Measurements from ENCODE around the gene EID3.
A peak's percentile ranks its signal among the peaks of the same experiment; 100 is the strongest.
"Not testable (repeated sequence)": the region's sequence is repeated elsewhere in the genome, so short reads cannot be mapped to it uniquely, and the experiment has no call there.

Gene EID3

DNA sequence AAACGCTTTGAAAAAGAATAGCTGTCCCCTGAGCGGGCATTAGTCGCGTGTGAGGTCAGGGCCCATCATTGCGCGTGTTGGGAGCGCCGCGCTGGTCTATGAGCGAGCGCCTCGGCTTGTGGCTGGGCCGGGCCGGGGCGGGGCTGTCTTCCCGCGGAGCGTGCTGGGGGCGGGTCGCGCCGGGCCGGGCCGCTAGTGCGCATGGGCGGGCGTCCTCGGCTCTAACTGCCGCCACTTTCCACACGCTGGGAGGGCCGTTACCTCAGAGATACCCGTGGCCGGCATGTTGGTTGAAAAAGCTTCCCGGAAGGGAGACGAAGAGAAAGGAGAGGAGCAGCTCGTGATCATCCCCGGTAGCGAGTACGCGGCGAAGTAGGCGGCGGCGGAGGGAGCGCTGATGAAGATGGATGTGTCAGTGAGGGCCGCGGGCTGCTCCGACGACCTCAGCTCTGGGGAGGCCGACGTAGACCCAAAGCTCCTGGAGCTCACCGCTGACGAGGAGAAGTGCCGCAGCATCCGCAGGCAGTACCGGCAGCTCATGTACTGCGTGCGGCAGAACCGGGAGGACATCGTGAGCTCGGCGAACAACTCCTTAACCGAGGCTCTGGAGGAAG lies at the start of gene EID3:
Gene EID3, plus strand, starts transcription at position 202 of the 614 bp plus-strand sequence. Its CDS starts 196 bp downstream, at position 398.
- Histone ChIP-seq H3K36me3 (ENCODE audit: control insufficient read depth in 2 of 2, insufficient read depth in 2 of 2, low read length in 2 of 2) (peaks cover 2 to 4% of the 10 kb centered on the region in 2 donors), H3K9me3 (ENCODE audit: control insufficient read depth in 2 of 2, low read length in 2 of 2) (no peaks in the 10 kb centered on the region), H3K27me3 (ENCODE audit: control insufficient read depth in 2 of 2, insufficient read depth in 2 of 2, low read length in 2 of 2) (no peaks in the 10 kb centered on the region), H3K4me1 (ENCODE audit: control insufficient read depth in 2 of 2, insufficient read depth in 2 of 2, low read length in 2 of 2) (peaks cover 6 to 11% of the 10 kb centered on the region in 2 donors), H3K4me3 (ENCODE audit: low read length in 2 of 2) (peak within 1 kb of the TSS; percentile 67 to 73), H3K27ac (ENCODE audit: low read depth in 2 of 2, low read length in 2 of 2) (peak within 1 kb of the TSS; percentile 52 to 78), H3K9ac (ENCODE audit: low read depth in 1 of 2, low read length in 2 of 2) (peak within 1 kb of the TSS; percentile 61)

- Histone ChIP-seq H3K27me3 (ENCODE audit: control insufficient read depth in 2 of 2, insufficient read depth in 2 of 2, low read length in 2 of 2) (no peaks in the 10 kb centered on the region), H3K27ac (ENCODE audit: low read depth in 2 of 2, low read length in 2 of 2) (no peak overlapping the region), H3K9me3 (ENCODE audit: control insufficient read depth in 2 of 2, low read length in 2 of 2) (no peaks in the 10 kb centered on the region), H3K36me3 (ENCODE audit: control insufficient read depth in 2 of 2, insufficient read depth in 2 of 2, low read length in 2 of 2) (no peaks in the 10 kb centered on the region), H3K9ac (ENCODE audit: low read depth in 1 of 2, low read length in 2 of 2) (no peak overlapping the region), H3K4me1 (ENCODE audit: control insufficient read depth in 2 of 2, insufficient read depth in 2 of 2, low read length in 2 of 2) (no peaks in the 10 kb centered on the region), H3K4me3 (ENCODE audit: low read length in 2 of 2) (no peak overlapping the region)
Measured at GRCh38 chr12:104257913-104258472, 45.5 kb upstream of the EID3 start.

DNA sequence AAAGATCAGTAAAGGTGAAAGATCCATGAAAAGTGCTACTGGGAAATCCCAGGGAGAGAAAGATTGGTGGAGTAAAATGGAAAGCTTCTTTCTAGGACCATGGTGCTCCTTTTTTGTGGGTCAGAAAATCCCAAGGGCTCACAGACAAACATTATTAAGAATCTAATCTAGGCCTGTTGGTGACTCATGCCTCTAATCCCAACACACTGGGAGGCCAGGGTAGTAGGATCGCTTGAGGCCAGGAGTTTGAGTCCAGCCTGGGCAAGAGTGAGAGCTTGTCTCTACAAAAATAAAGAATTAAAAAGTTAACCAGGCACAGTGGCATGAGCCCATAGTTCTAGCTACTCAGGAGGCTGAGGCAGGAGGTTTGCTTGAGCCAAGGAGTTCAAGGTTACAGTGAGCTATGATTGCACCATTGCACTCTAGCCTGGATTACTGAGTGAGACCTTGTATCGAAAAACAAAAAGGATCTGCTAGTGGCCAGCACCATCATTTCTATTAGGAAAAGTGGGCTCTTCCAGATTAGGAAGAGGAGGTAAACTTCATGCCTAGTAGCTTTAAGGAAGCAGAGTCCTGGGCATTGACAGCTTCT lies 45.0 kb upstream of the EID3 start:
- Histone ChIP-seq H3K36me3 (ENCODE audit: control insufficient read depth in 2 of 2, insufficient read depth in 2 of 2, low read length in 2 of 2) (no peaks in the 10 kb centered on the region), H3K9ac (ENCODE audit: low read depth in 1 of 2, low read length in 2 of 2) (no peak overlapping the region), H3K27ac (ENCODE audit: low read depth in 2 of 2, low read length in 2 of 2) (no peak overlapping the region), H3K4me1 (ENCODE audit: control insufficient read depth in 2 of 2, insufficient read depth in 2 of 2, low read length in 2 of 2) (no peaks in the 10 kb centered on the region), H3K27me3 (ENCODE audit: control insufficient read depth in 2 of 2, insufficient read depth in 2 of 2, low read length in 2 of 2) (no peaks in the 10 kb centered on the region), H3K4me3 (ENCODE audit: low read length in 2 of 2) (no peak overlapping the region), H3K9me3 (ENCODE audit: control insufficient read depth in 2 of 2, low read length in 2 of 2) (no peaks in the 10 kb centered on the region)

- H3K27ac ChIP-seq (ENCODE audit: low read depth in 2 of 2, low read length in 2 of 2): no peak overlapping the region
- H3K27me3 ChIP-seq (ENCODE audit: control insufficient read depth in 2 of 2, insufficient read depth in 2 of 2, low read length in 2 of 2): no peaks in the 10 kb centered on the region
- no peaks in the 10 kb centered on the region for H3K4me1 ChIP-seq (ENCODE audit: control insufficient read depth in 2 of 2, insufficient read depth in 2 of 2, low read length in 2 of 2)
- H3K9ac ChIP-seq (ENCODE audit: low read depth in 1 of 2, low read length in 2 of 2): no peak overlapping the region
- H3K4me3 ChIP-seq (ENCODE audit: low read length in 2 of 2): no peak overlapping the region
- H3K36me3 ChIP-seq (ENCODE audit: control insufficient read depth in 2 of 2, insufficient read depth in 2 of 2, low read length in 2 of 2): no peaks in the 10 kb centered on the region
- H3K9me3 ChIP-seq (ENCODE audit: control insufficient read depth in 2 of 2, low read length in 2 of 2): no peaks in the 10 kb centered on the region
Measured at GRCh38 chr12:104263026-104263425, 40.5 kb upstream of the EID3 start.

DNA sequence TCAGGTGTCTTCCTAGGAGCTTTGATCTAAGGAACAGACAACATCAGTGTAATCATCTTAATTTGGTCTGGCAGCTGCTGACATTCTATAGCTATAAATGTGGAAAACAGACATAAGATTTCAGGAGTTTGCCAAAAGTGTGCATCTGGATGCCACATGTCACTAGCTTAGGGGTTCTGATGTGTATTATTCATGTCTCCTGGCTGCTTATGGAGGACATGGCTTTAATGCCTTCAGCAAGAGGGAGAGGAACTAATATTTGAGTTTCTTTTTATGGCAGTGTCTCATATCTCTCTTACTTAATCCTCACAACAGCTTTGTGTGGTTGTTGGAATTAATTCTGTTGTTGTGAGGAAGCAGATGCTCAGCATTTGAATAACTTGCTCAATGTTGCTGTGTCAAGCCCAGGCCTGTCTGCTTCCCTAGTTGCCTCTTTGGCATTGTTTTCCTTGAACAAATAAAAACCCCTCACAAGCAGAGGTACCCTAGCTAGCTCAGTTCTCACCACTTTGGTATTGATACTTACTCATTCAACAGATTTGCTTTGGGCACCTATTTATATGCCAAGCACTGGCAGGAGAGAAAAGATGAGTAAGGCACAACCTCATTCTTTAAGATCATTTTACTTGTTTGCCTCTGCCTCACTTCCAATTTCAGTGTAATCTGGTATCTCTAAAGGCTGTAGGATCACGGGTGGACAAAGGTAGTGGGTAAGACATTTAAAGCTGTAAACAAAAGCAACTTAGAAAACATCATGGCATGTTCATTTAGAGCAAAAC lies 39.8 kb upstream of the EID3 start:
- Histone ChIP-seq H3K27me3 (ENCODE audit: control insufficient read depth in 2 of 2, insufficient read depth in 2 of 2, low read length in 2 of 2) (no peaks in the 10 kb centered on the region), H3K9ac (ENCODE audit: low read depth in 1 of 2, low read length in 2 of 2) (no peak overlapping the region), H3K4me3 (ENCODE audit: low read length in 2 of 2) (no peak overlapping the region), H3K9me3 (ENCODE audit: control insufficient read depth in 2 of 2, low read length in 2 of 2) (no peaks in the 10 kb centered on the region), H3K4me1 (ENCODE audit: control insufficient read depth in 2 of 2, insufficient read depth in 2 of 2, low read length in 2 of 2) (no peaks in the 10 kb centered on the region), H3K27ac (ENCODE audit: low read depth in 2 of 2, low read length in 2 of 2) (no peak overlapping the region), H3K36me3 (ENCODE audit: control insufficient read depth in 2 of 2, insufficient read depth in 2 of 2, low read length in 2 of 2) (no peaks in the 10 kb centered on the region)

- H3K27ac ChIP-seq (ENCODE audit: low read depth in 2 of 2, low read length in 2 of 2); H3K27me3 ChIP-seq (ENCODE audit: control insufficient read depth in 2 of 2, insufficient read depth in 2 of 2, low read length in 2 of 2); H3K9me3 ChIP-seq (ENCODE audit: control insufficient read depth in 2 of 2, low read length in 2 of 2); H3K4me1 ChIP-seq (ENCODE audit: control insufficient read depth in 2 of 2, insufficient read depth in 2 of 2, low read length in 2 of 2); H3K36me3 ChIP-seq (ENCODE audit: control insufficient read depth in 2 of 2, insufficient read depth in 2 of 2, low read length in 2 of 2); H3K4me3 ChIP-seq (ENCODE audit: low read length in 2 of 2); H3K9ac ChIP-seq (ENCODE audit: low read depth in 1 of 2, low read length in 2 of 2): not testable (repeated sequence)
Measured at GRCh38 chr12:104265436-104265835, 38.1 kb upstream of the EID3 start.

GRCh38 chr12:104272938-104273337 lies 30.6 kb upstream of the EID3 start:
- Histone ChIP-seq H3K27ac (ENCODE audit: low read depth in 2 of 2, low read length in 2 of 2) (no peak overlapping the region), H3K9me3 (ENCODE audit: control insufficient read depth in 2 of 2, low read length in 2 of 2) (no peaks in the 10 kb centered on the region), H3K4me3 (ENCODE audit: low read length in 2 of 2) (no peak overlapping the region), H3K4me1 (ENCODE audit: control insufficient read depth in 2 of 2, insufficient read depth in 2 of 2, low read length in 2 of 2) (peaks cover 7 to 8% of the 10 kb centered on the region in 2 donors), H3K9ac (ENCODE audit: low read depth in 1 of 2, low read length in 2 of 2) (no peak overlapping the region), H3K27me3 (ENCODE audit: control insufficient read depth in 2 of 2, insufficient read depth in 2 of 2, low read length in 2 of 2) (no peaks in the 10 kb centered on the region), H3K36me3 (ENCODE audit: control insufficient read depth in 2 of 2, insufficient read depth in 2 of 2, low read length in 2 of 2) (no peaks in the 10 kb centered on the region)

DNA sequence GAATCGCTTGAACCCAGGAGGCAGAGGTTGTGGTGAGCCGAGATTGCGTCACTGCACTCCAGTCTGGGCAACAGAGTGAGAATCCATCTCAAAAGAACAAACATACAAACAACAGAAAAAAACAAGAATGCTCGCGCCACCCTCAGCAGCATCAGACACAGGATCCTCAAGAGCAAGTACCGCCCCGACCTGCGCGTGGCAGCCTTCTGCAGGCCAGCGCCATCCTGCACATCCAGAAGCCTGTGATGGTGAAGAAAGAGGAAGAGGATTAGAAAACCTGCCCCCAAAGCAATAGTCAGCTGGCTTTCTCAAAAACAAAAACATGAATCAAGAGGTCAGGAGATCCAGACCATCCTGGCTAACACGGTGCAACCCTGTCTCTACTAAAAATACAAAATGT lies 30.0 kb upstream of the EID3 start:
- Histone ChIP-seq H3K9ac (ENCODE audit: low read depth in 1 of 2, low read length in 2 of 2) (no peak overlapping the region), H3K27ac (ENCODE audit: low read depth in 2 of 2, low read length in 2 of 2) (no peak overlapping the region), H3K4me1 (ENCODE audit: control insufficient read depth in 2 of 2, insufficient read depth in 2 of 2, low read length in 2 of 2) (peaks cover 7 to 8% of the 10 kb centered on the region in 2 donors), H3K27me3 (ENCODE audit: control insufficient read depth in 2 of 2, insufficient read depth in 2 of 2, low read length in 2 of 2) (no peaks in the 10 kb centered on the region), H3K9me3 (ENCODE audit: control insufficient read depth in 2 of 2, low read length in 2 of 2) (no peaks in the 10 kb centered on the region), H3K4me3 (ENCODE audit: low read length in 2 of 2) (no peak overlapping the region), H3K36me3 (ENCODE audit: control insufficient read depth in 2 of 2, insufficient read depth in 2 of 2, low read length in 2 of 2) (no peaks in the 10 kb centered on the region)

DNA sequence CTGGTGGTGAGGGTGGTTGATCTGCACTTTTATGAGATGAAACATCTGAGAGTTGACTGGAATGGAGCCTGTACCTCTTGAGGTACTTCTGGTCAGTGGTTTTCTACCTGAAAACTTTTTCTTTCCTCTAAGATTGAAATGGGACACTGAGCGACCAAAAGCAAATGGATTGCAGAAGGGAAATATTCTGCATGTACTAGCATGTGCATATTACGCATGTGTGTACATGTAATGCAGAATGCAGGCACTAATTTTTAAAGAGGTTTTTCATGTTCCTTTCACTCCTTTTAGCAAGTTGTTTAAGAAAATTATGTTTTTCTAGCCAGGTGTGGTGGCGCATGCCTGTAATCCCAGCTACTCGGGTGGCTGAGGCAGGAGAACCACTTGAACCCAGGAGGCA lies 28.7 kb upstream of the EID3 start:
- H3K9me3 ChIP-seq (ENCODE audit: control insufficient read depth in 2 of 2, low read length in 2 of 2): no peaks in the 10 kb centered on the region
- H3K4me3 ChIP-seq (ENCODE audit: low read length in 2 of 2): no peak overlapping the region
- no peaks in the 10 kb centered on the region for H3K27me3 ChIP-seq (ENCODE audit: control insufficient read depth in 2 of 2, insufficient read depth in 2 of 2, low read length in 2 of 2)
- no peak overlapping the region for H3K9ac ChIP-seq (ENCODE audit: low read depth in 1 of 2, low read length in 2 of 2)
- no peaks in the 10 kb centered on the region for H3K36me3 ChIP-seq (ENCODE audit: control insufficient read depth in 2 of 2, insufficient read depth in 2 of 2, low read length in 2 of 2)
- H3K4me1 ChIP-seq (ENCODE audit: control insufficient read depth in 2 of 2, insufficient read depth in 2 of 2, low read length in 2 of 2): peaks cover 7 to 8% of the 10 kb centered on the region in 2 donors
- no peak overlapping the region for H3K27ac ChIP-seq (ENCODE audit: low read depth in 2 of 2, low read length in 2 of 2)

DNA sequence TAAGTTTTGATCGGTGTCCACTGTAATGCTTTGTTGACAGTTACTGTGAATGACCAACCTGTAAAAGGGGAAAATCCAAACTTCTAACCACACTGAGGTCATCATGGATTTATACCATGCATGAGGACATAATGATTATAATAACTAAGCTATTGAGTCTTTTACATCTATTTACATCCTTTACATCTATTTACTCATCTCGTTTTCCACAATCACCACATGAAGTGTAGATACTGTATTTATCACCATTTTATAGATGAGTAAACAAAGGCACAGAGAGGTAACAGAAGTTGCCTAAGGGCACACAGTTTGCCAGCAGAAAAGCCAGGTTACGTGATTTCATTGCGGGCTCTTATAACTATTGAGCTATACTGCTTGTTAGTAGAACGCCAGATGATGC lies 27.9 kb upstream of the EID3 start:
- H3K4me1 ChIP-seq (ENCODE audit: control insufficient read depth in 2 of 2, insufficient read depth in 2 of 2, low read length in 2 of 2): peaks cover 7 to 8% of the 10 kb centered on the region in 2 donors
- H3K9me3 ChIP-seq (ENCODE audit: control insufficient read depth in 2 of 2, low read length in 2 of 2): no peaks in the 10 kb centered on the region
- no peaks in the 10 kb centered on the region for H3K36me3 ChIP-seq (ENCODE audit: control insufficient read depth in 2 of 2, insufficient read depth in 2 of 2, low read length in 2 of 2)
- no peaks in the 10 kb centered on the region for H3K27me3 ChIP-seq (ENCODE audit: control insufficient read depth in 2 of 2, insufficient read depth in 2 of 2, low read length in 2 of 2)
- no peak overlapping the region for H3K9ac ChIP-seq (ENCODE audit: low read depth in 1 of 2, low read length in 2 of 2)
- H3K27ac ChIP-seq (ENCODE audit: low read depth in 2 of 2, low read length in 2 of 2): peak overlapping the region in 1 of 2 donors; percentile 60
- peak overlapping the region in 1 of 2 donors; percentile 14 for H3K4me3 ChIP-seq (ENCODE audit: low read length in 2 of 2)
